ENCODE measurements around the gene NEO1. TPM values are rescaled to one million over a fixed set of nuclear protein-coding genes. Genes with fewer than 3 reads are reported as not detected.

NEO1 gene
- total and polyA plus RNA-seq, 2 experiments from 2014 or later: 4.5 to 13.6 TPM

GRCh38 chr15:73026511-73027054 lies 25.7 kb upstream of the NEO1 start:
- TF ChIP-seq EZH2phosphoT487 (IDR thresholded peaks at IDR 0.05; ENCODE audit: insufficient read depth, low read depth) (no peak), EZH2 (IDR thresholded peaks at IDR 0.05; ENCODE audit: insufficient read depth, poor library complexity, severe bottlenecking) (no peak)
- Histone ChIP-seq H3K27ac (no peak overlapping the region), H3K9ac (no peak overlapping the region), H4K20me1 (ENCODE audit: insufficient read depth) (no peaks in the 10 kb centered on the region), H3K36me3 (ENCODE audit: low read depth) (no peaks in the 10 kb centered on the region), H3K79me2 (ENCODE audit: insufficient read depth) (no peaks in the 10 kb centered on the region), H3K9me3 (ENCODE audit: low read depth) (no peaks in the 10 kb centered on the region), H3F3A (ENCODE audit: insufficient read depth) (no peaks in the 10 kb centered on the region), H3K9me2 (ENCODE audit: insufficient read depth) (no peaks in the 10 kb centered on the region), H3K4me2 (ENCODE audit: unreplicated experiment) (no peak overlapping the region), H3K4me1 (ENCODE audit: insufficient read depth) (no peaks in the 10 kb centered on the region), H3K27me3 (replicated peaks; ENCODE audit: insufficient read depth) (peaks cover 42% of the 10 kb centered on the region; the same call in 1 of the 2 replicates), H3K4me3 (no peak overlapping the region), H2AFZ (no peak overlapping the region)
- DNase-seq: no peak
- in situ Hi-C loops (cut with MboI): no loop called here
- WGBS, 2 experiments (ENCODE audit: low coverage in 1 of 2, low lambda C conversion rate in 2 of 2, missing lambda C conversion rate in 2 of 2): 34 to 40% methylated on average over 4 of the region's 4 CpGs

- Histone ChIP-seq H3K9ac (no peak overlapping the region), H3K79me2 (ENCODE audit: insufficient read depth) (no peaks in the 10 kb centered on the region), H3F3A (ENCODE audit: insufficient read depth) (no peaks in the 10 kb centered on the region), H3K9me2 (ENCODE audit: insufficient read depth) (no peaks in the 10 kb centered on the region), H3K4me1 (ENCODE audit: insufficient read depth) (no peaks in the 10 kb centered on the region), H3K27ac (no peak overlapping the region), H3K4me3 (no peak overlapping the region), H4K20me1 (ENCODE audit: insufficient read depth) (no peaks in the 10 kb centered on the region), H3K27me3 (replicated peaks; ENCODE audit: insufficient read depth) (peaks cover 37% of the 10 kb centered on the region), H2AFZ (no peak overlapping the region), H3K9me3 (ENCODE audit: low read depth) (no peaks in the 10 kb centered on the region), H3K4me2 (ENCODE audit: unreplicated experiment) (no peak overlapping the region), H3K36me3 (ENCODE audit: low read depth) (no peaks in the 10 kb centered on the region)
- no peak for DNase-seq
- no peak for TF ChIP-seq EZH2 (IDR thresholded peaks at IDR 0.05; ENCODE audit: insufficient read depth, poor library complexity, severe bottlenecking)
- TF ChIP-seq EZH2phosphoT487 (IDR thresholded peaks at IDR 0.05; ENCODE audit: insufficient read depth, low read depth): no peak
- 70 to 72% methylated on average over 6 of the region's 6 CpGs for WGBS, 2 experiments (ENCODE audit: low coverage in 1 of 2, low lambda C conversion rate in 2 of 2, missing lambda C conversion rate in 2 of 2)
- in situ Hi-C loops (cut with MboI): no loop called here
Measured at GRCh38 chr15:73028031-73028430, 24.2 kb upstream of the NEO1 start.

- 46 to 47% methylated on average over 7 of the region's 7 CpGs for WGBS, 2 experiments (ENCODE audit: low coverage in 1 of 2, low lambda C conversion rate in 2 of 2, missing lambda C conversion rate in 2 of 2)
- Histone ChIP-seq H3K4me2 (ENCODE audit: unreplicated experiment) (no peak overlapping the region), H3K9me2 (ENCODE audit: insufficient read depth) (no peaks in the 10 kb centered on the region), H3K4me1 (ENCODE audit: insufficient read depth) (no peaks in the 10 kb centered on the region), H3K27ac (no peak overlapping the region), H3F3A (ENCODE audit: insufficient read depth) (no peaks in the 10 kb centered on the region), H3K9ac (no peak overlapping the region), H3K9me3 (ENCODE audit: low read depth) (no peaks in the 10 kb centered on the region), H3K36me3 (ENCODE audit: low read depth) (no peaks in the 10 kb centered on the region), H4K20me1 (ENCODE audit: insufficient read depth) (no peaks in the 10 kb centered on the region), H3K4me3 (no peak overlapping the region), H3K27me3 (replicated peaks; ENCODE audit: insufficient read depth) (peaks cover 37% of the 10 kb centered on the region), H3K79me2 (ENCODE audit: insufficient read depth) (no peaks in the 10 kb centered on the region), H2AFZ (no peak overlapping the region)
- TF ChIP-seq EZH2phosphoT487 (IDR thresholded peaks at IDR 0.05; ENCODE audit: insufficient read depth, low read depth) (no peak), EZH2 (IDR thresholded peaks at IDR 0.05; ENCODE audit: insufficient read depth, poor library complexity, severe bottlenecking) (no peak)
- in situ Hi-C loops (cut with MboI): no loop called here
- DNase-seq: peak; percentile 13
Measured at GRCh38 chr15:73028831-73029451, 23.3 kb upstream of the NEO1 start.

- Histone ChIP-seq H3K9me3 (ENCODE audit: low read depth) (no peaks in the 10 kb centered on the region), H3K79me2 (ENCODE audit: insufficient read depth) (no peaks in the 10 kb centered on the region), H2AFZ (no peak overlapping the region), H4K20me1 (ENCODE audit: insufficient read depth) (no peaks in the 10 kb centered on the region), H3K9ac (no peak overlapping the region), H3K4me3 (no peak overlapping the region), H3K4me1 (ENCODE audit: insufficient read depth) (no peaks in the 10 kb centered on the region), H3K9me2 (ENCODE audit: insufficient read depth) (no peaks in the 10 kb centered on the region), H3K4me2 (ENCODE audit: unreplicated experiment) (no peak overlapping the region), H3K27ac (no peak overlapping the region), H3F3A (ENCODE audit: insufficient read depth) (no peaks in the 10 kb centered on the region), H3K36me3 (ENCODE audit: low read depth) (no peaks in the 10 kb centered on the region), H3K27me3 (replicated peaks; ENCODE audit: insufficient read depth) (peaks cover 43% of the 10 kb centered on the region)
- in situ Hi-C loops (cut with MboI): no loop called here
- no peak for DNase-seq
- 61 to 69% methylated on average over 4 of the region's 4 CpGs for WGBS, 2 experiments (ENCODE audit: low coverage in 1 of 2, low lambda C conversion rate in 2 of 2, missing lambda C conversion rate in 2 of 2)
- TF ChIP-seq EZH2 (IDR thresholded peaks at IDR 0.05; ENCODE audit: insufficient read depth, poor library complexity, severe bottlenecking) (no peak), EZH2phosphoT487 (IDR thresholded peaks at IDR 0.05; ENCODE audit: insufficient read depth, low read depth) (no peak)
Measured at GRCh38 chr15:73030122-73030679, 22.1 kb upstream of the NEO1 start.
